Hepatic stellate cell (primary cell): ENCODE results near the gene NPY4R.
"Not testable (repeated sequence)": the region's sequence is repeated elsewhere in the genome, so short reads cannot be mapped to it uniquely, and the experiment has no call there.

Experiments used
- DNase-seq: peaks from one replicate; pipeline ENCODE4 v3.0.0; 2011; ENCODE audit warnings: low spot score

Gene NPY4R

GRCh38 chr10:46465765-46466164 lies at the start of gene NPY4R:
TSS of gene NPY4R (minus strand) at chr10:46465958. CDS start at chr10:46462635, 3,323 bp downstream.
- DNase-seq: not testable (repeated sequence)

- DNase-seq: no peak
Measured at GRCh38 chr10:46515366-46515765, 49.6 kb upstream of the NPY4R start.

GRCh38 chr10:46514899-46515298 lies 49.1 kb upstream of the NPY4R start:
- no peak for DNase-seq

- no peak for DNase-seq
Measured at GRCh38 chr10:46514431-46514861, 48.7 kb upstream of the NPY4R start.

GRCh38 chr10:46513333-46513732 lies 47.6 kb upstream of the NPY4R start:
- not testable (repeated sequence) for DNase-seq

GRCh38 chr10:46512725-46513124 lies 47.0 kb upstream of the NPY4R start:
- DNase-seq: not testable (repeated sequence)

GRCh38 chr10:46512002-46512401 lies 46.2 kb upstream of the NPY4R start:
- not testable (repeated sequence) for DNase-seq

- not testable (repeated sequence) for DNase-seq
Measured at GRCh38 chr10:46499990-46500389, 34.2 kb upstream of the NPY4R start.

GRCh38 chr10:46498985-46499703 lies 33.4 kb upstream of the NPY4R start:
- not testable (repeated sequence) for DNase-seq

GRCh38 chr10:46497878-46498277 lies 32.1 kb upstream of the NPY4R start:
- DNase-seq: not testable (repeated sequence)

GRCh38 chr10:46497401-46497800 lies 31.6 kb upstream of the NPY4R start:
- DNase-seq: not testable (repeated sequence)

- not testable (repeated sequence) for DNase-seq
Measured at GRCh38 chr10:46491364-46492114, 25.8 kb upstream of the NPY4R start.

GRCh38 chr10:46490285-46490684 lies 24.5 kb upstream of the NPY4R start:
- DNase-seq: not testable (repeated sequence)

- DNase-seq: not testable (repeated sequence)
Measured at GRCh38 chr10:46486459-46486858, 20.7 kb upstream of the NPY4R start.

GRCh38 chr10:46474746-46475320 lies 9.1 kb upstream of the NPY4R start:
- DNase-seq: not testable (repeated sequence)

- not testable (repeated sequence) for DNase-seq
Measured at GRCh38 chr10:46473758-46474157, 8.0 kb upstream of the NPY4R start.

GRCh38 chr10:46470134-46470533 lies 4.4 kb upstream of the NPY4R start:
- not testable (repeated sequence) for DNase-seq

GRCh38 chr10:46468119-46468809 lies 2.5 kb upstream of the NPY4R start:
- DNase-seq: not testable (repeated sequence)

GRCh38 chr10:46463608-46464007 lies 2.1 kb downstream of the NPY4R start:
- DNase-seq: not testable (repeated sequence)

GRCh38 chr10:46462276-46462675 lies 3.5 kb downstream of the NPY4R start:
- not testable (repeated sequence) for DNase-seq

GRCh38 chr10:46459579-46459978 lies 6.2 kb downstream of the NPY4R start:
- not testable (repeated sequence) for DNase-seq

GRCh38 chr10:46457071-46457470 lies 8.7 kb downstream of the NPY4R start:
- DNase-seq: not testable (repeated sequence)
